Right lobe of liver (tissue), 6 donors: Measurements from ENCODE around the gene DIDO1. TPM values are rescaled to one million over a fixed set of nuclear protein-coding genes. Genes with fewer than 3 reads are reported as not detected.

ENCODE experiments used
- ATAC-seq, 4 donors: fragments of 200-7000 bp; cut with Tn5 transposase; one replicate each; pipeline ENCODE4 v1.9.1; 2020; ENCODE audit warnings: mild to moderate bottlenecking in 4 of 4, moderate library complexity in 4 of 4
- DNase-seq, 3 donors: peaks; one replicate each; pipeline ENCODE4 v3.0.0-alpha.2; 2020
- H3K27ac ChIP-seq, 3 donors: fragments of 200-600 bp; one replicate each; pipeline ENCODE4 v1.8.0; 2022
- H3K27me3 ChIP-seq, 2 donors: fragments of 200-600 bp; one replicate each; pipeline ENCODE4 v1.8.0; 2022
- H3K36me3 ChIP-seq, 4 donors: fragments of 200-600 bp; sonication (generic) in 1 of 4; one replicate each; pipeline versions ENCODE4 v1.5.1 to v1.8.0; 2017 to 2022; ENCODE audit warnings: control low read depth in 1 of 4
- H3K4me1 ChIP-seq, 4 donors: fragments of 200-600 bp; sonication (generic) in 1 of 4; one replicate each; pipeline versions ENCODE4 v1.5.1 to v1.8.0; 2017 to 2022; ENCODE audit warnings: control low read depth in 1 of 4
- H3K4me3 ChIP-seq, 3 donors: fragments of 200-600 bp; one replicate each; pipeline ENCODE4 v1.8.0; 2022
- H3K9me3 ChIP-seq, 4 donors: fragments of 200-600 bp; sonication (generic) in 1 of 4; one replicate each; pipeline versions ENCODE4 v1.5.1 to v1.8.0; 2017 to 2022; ENCODE audit warnings: control low read depth in 1 of 4
- CTCF ChIP-seq, 4 donors: fragments of 200-600 bp in 3 of 4; fragments of 450-650 bp in 1 of 4; IDR thresholded peaks; one replicate each; pipeline versions ENCODE4 v1.5.1 to v1.8.0; 2016 to 2022; ENCODE audit warnings: antibody characterized with exemption in 4 of 4, mild to moderate bottlenecking in 2 of 4
- POLR2A ChIP-seq: fragments of 450-650 bp; IDR thresholded peaks from one replicate; pipeline ENCODE4 v1.6.1; 2017; ENCODE audit warnings: antibody characterized with exemption, mild to moderate bottlenecking
- WGBS: methylation state at CpG from one replicate; pipeline ENCODE4 v1.1.6; 2018; ENCODE audit warnings: low coverage, low lambda C conversion rate; ENCODE audit not compliant: insufficient coverage; ENCODE audit errors: missing lambda C conversion rate; 5-methylcytosine and 5-hydroxymethylcytosine counted together
- intact Hi-C, 2 donors: fragments of 100-400 bp; cut with DNase I; formaldehyde crosslinking; loops; one replicate each; pipeline versions ENCODE4 v1.11.2 to v1.14.1; 2022
- total RNA-seq, 6 experiments: library from RNA; depleted of rRNA in 2 of 6; stranded (reverse); fragments of >200 nt in 2 of 6; fragmentation: NEBNext Ultra II Directional in 3 of 6; extraction: Animal tissue kit (Norgen Biotek cat#: 25700) in 3 of 6; gene quantifications; one replicate each; pipeline versions ENCODE4 v1.1.0 to v1.2.4, GENCODE V29; 2016 to 2023
- donor health status: DM: no; HTN: yes; CAD: no.
- donor health status: DM: no; HTN: no; CAD: no.
- donor health status: DM: no; HTN: no; CAD: no.
- donor health status: DM: no; HTN: yes; CAD: no.
- donor health status: DM: no; HTN: yes; CAD: no.

The DIDO1 gene
- total RNA-seq, 6 experiments from 2014 or later: 18.3 to 28.1 (median 21.1) TPM

DNA sequence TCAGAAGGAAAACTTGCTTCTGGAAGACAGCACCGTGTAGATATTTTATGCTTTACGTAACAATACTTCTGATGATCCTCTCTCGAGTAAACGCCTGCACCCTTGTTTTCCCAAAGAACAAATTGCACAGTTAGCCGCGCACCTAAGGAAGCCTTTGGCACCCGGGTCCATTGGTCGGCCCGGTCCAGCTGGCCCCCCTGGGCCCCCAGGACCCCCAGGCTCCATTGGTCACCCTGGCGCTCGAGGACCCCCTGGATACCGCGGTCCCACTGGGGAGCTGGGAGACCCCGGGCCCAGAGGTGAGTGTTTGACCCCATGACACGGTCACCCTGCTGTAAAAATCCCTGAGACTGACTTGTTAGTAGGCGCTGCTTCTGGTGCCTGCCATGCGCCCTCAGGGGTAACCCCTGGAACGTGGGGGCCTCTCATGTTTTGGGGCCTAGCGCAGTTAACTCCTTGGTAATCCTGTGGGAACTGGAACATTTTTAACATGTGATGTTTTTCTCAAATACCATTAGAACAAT lies 89.3 kb downstream of the DIDO1 start:
- no peak for ATAC-seq
- intact Hi-C loops: no loop called here
- no peak for DNase-seq
- Histone ChIP-seq H3K27me3 (no peaks in the 10 kb centered on the region), H3K9me3 (no peaks in the 10 kb centered on the region), H3K4me1 (peaks cover 0 to 29% (median 4%) of the 10 kb centered on the region in 4 donors), H3K36me3 (no peaks in the 10 kb centered on the region), H3K4me3 (no peak overlapping the region), H3K27ac (peak overlapping the region in 2 of 3 donors; percentile 75 to 84)
- TF ChIP-seq POLR2A: no peak
- TF ChIP-seq CTCF (IDR thresholded peaks at IDR 0.05): no peak
- 87% methylated on average over 8 of the region's 19 CpGs for WGBS

GRCh38 chr20:62835931-62836861 lies 90.1 kb downstream of the DIDO1 start:
- H3K4me3 ChIP-seq: no peak overlapping the region
- DNase-seq: no peak

DNA sequence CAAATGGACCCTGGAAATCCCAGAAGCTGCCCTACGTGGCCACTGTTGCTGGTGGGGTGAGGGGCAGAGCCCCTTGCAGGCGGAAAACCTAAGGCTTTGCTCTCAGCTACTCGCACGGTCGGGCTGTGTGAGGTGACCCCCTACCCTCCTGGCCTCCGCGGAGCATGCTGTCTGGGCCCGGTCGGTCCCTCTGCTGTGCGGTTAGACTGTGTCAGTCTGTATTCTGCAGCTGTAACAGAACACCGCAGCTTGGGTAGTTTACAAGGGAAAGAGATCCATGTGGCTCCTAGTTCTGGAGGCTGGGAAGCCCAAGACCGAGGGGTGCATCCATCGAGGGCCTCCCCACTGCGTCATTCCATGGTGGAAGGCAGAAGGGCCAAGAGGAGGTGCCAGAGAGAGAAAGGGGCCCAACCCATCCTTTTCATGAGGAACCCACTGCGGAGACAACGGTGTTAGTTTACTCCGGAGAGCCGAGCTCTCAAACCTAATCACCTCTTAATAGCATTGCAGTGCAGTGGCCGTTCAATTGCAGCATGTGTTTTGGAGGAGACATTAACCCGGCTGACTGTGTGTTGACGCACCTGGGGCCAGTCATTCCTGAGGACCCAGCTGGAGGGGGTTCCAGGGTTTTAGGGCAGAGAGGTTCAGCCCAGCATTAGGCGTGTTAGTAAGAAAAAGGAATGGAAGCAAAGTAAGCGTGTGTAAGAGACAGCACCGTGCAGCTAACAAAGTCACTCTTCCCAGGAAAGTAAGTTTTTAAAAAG lies 91.2 kb downstream of the DIDO1 start:
- Histone ChIP-seq H3K27ac (no peak overlapping the region), H3K36me3 (no peaks in the 10 kb centered on the region), H3K4me1 (peaks cover 0 to 38% (median 6%) of the 10 kb centered on the region in 4 donors), H3K4me3 (no peak overlapping the region), H3K27me3 (no peaks in the 10 kb centered on the region), H3K9me3 (no peaks in the 10 kb centered on the region)
- no peak for TF ChIP-seq CTCF (IDR thresholded peaks at IDR 0.05)
- TF ChIP-seq POLR2A: no peak
- 90% methylated on average over 13 of the region's 24 CpGs for WGBS
- DNase-seq (no peak), ATAC-seq (no peak)
- intact Hi-C loops: no loop called here

More at GRCh38 chr20:62835931-62836861, 90.1 kb downstream of the DIDO1 start:
- H3K9me3 ChIP-seq: no peaks in the 10 kb centered on the region
- H3K27ac ChIP-seq: no peak overlapping the region
- no peaks in the 10 kb centered on the region for H3K27me3 ChIP-seq
- intact Hi-C loops: no loop called here
- no peaks in the 10 kb centered on the region for H3K36me3 ChIP-seq
- no peak for ATAC-seq
- 66% methylated on average over 17 of the region's 52 CpGs for WGBS
- H3K4me1 ChIP-seq: peaks cover 0 to 37% (median 6%) of the 10 kb centered on the region in 4 donors
- TF ChIP-seq POLR2A: no peak

DNA sequence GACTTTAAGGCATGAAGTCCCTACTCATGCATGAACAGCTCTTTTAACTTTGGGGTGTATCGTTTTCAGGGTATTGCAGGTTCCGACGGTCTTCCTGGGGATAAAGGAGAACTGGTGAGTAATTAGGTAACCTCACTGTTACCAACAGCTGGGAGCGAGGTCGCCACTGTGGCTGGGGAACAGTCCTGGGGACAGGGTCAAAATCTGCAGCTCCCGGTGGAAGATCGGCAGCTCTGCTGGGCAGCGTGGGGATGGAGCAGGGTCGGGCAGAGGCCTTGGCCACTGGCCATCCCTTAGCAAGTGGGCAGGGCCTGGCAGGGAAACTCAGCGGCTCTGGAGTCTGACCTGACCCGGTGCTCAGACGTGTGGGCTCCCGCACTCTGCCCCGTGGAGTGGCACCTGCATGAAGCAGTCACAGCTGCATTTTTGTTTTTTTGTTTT lies 93.3 kb downstream of the DIDO1 start:
- Histone ChIP-seq H3K4me3 (peak overlapping the region in 2 of 3 donors; percentile 10 to 37), H3K9me3 (no peaks in the 10 kb centered on the region), H3K27ac (peak overlapping the region in 2 of 3 donors; percentile 66 to 79), H3K27me3 (no peaks in the 10 kb centered on the region), H3K36me3 (no peaks in the 10 kb centered on the region), H3K4me1 (peaks cover 0 to 30% (median 6%) of the 10 kb centered on the region in 4 donors)
- peak; percentile 74 to 80 (median 78) for ATAC-seq
- intact Hi-C loops: no loop called here
- WGBS: 18% methylated on average over 9 of the region's 14 CpGs
- DNase-seq: peak; percentile 81 to 94 (median 93)
- TF ChIP-seq POLR2A (peak; percentile 35), CTCF (IDR thresholded peaks at IDR 0.05) (no peak)
